Vagina (tissue), 2 donors: Measurements from ENCODE around the gene TBX4.

Experiments used
- CTCF ChIP-seq, 3 experiments: fragments of 450-650 bp in 2 of 3; fragments of 200-600 bp in 1 of 3; sonication (generic) in 1 of 3; IDR thresholded peaks; one replicate each; pipeline ENCODE4 v1.5.1; 2017 to 2019; ENCODE audit warnings: antibody characterized with exemption in 3 of 3, mild to moderate bottlenecking in 2 of 3, moderate library complexity in 2 of 3
- POLR2A ChIP-seq, 2 donors: fragments of 450-650 bp; IDR thresholded peaks; one replicate each; pipeline ENCODE4 v1.6.1; 2017; ENCODE audit warnings: antibody characterized with exemption in 2 of 2, mild to moderate bottlenecking in 2 of 2, moderate library complexity in 2 of 2

- TF ChIP-seq POLR2A (IDR thresholded peaks at IDR 0.05) (no peak), CTCF (IDR thresholded peaks at IDR 0.05) (no peak)
These were observed 46.3 kb upstream of the TBX4 start for GRCh38 chr17:61405686-61406536.
